ENCODE results near the gene HES5.

Gene HES5

GRCh38 chr1:2532485-2533160, 2.6 kb upstream of the HES5 start:
- DNase-seq (ENCODE audit: low read depth, low spot score): no peak

GRCh38 chr1:2530513-2531361, 674 bp upstream of the HES5 start:
- no peak for DNase-seq (ENCODE audit: low read depth, low spot score)

GRCh38 chr1:2528966-2529783, 888 bp downstream of the HES5 start:
- DNase-seq (ENCODE audit: low read depth, low spot score): peak; percentile 71

- DNase-seq (ENCODE audit: low read depth, low spot score): no peak
Measured at GRCh38 chr1:2528611-2528965, 1.5 kb downstream of the HES5 start.

GRCh38 chr1:2528016-2528415, 2.0 kb downstream of the HES5 start:
- no peak for DNase-seq (ENCODE audit: low read depth, low spot score)

- DNase-seq (ENCODE audit: low read depth, low spot score): no peak
Measured at GRCh38 chr1:2527556-2527860, 2.6 kb downstream of the HES5 start.

GRCh38 chr1:2526824-2527555, 3.1 kb downstream of the HES5 start:
- peak; percentile 62 for DNase-seq (ENCODE audit: low read depth, low spot score)

GRCh38 chr1:2525920-2526823, 3.9 kb downstream of the HES5 start, which contains the start of gene PANK4:
TSS of gene PANK4 (minus strand) at chr1:2526596. CDS start at chr1:2526587, 9 bp downstream.
- DNase-seq (ENCODE audit: low read depth, low spot score): peak; percentile 89

- peak; percentile 44 for DNase-seq (ENCODE audit: low read depth, low spot score)
Measured at GRCh38 chr1:2525572-2525919, 4.5 kb downstream of the HES5 start.

- DNase-seq (ENCODE audit: low read depth, low spot score): no peak
Measured at GRCh38 chr1:2523891-2524609, 6.0 kb downstream of the HES5 start.

- no peak for DNase-seq (ENCODE audit: low read depth, low spot score)
Measured at GRCh38 chr1:2523191-2523890, 6.7 kb downstream of the HES5 start.

GRCh38 chr1:2522230-2522629, 7.8 kb downstream of the HES5 start:
- no peak for DNase-seq (ENCODE audit: low read depth, low spot score)

GRCh38 chr1:2520806-2521205, 9.3 kb downstream of the HES5 start:
- DNase-seq (ENCODE audit: low read depth, low spot score): no peak

GRCh38 chr1:2520206-2520605, 9.9 kb downstream of the HES5 start:
- no peak for DNase-seq (ENCODE audit: low read depth, low spot score)

- DNase-seq (ENCODE audit: low read depth, low spot score): no peak
Measured at GRCh38 chr1:2519729-2520128, 10.3 kb downstream of the HES5 start.

- DNase-seq (ENCODE audit: low read depth, low spot score): no peak
Measured at GRCh38 chr1:2519029-2519685, 10.9 kb downstream of the HES5 start.

GRCh38 chr1:2518528-2518927, 11.5 kb downstream of the HES5 start:
- DNase-seq (ENCODE audit: low read depth, low spot score): no peak

- no peak for DNase-seq (ENCODE audit: low read depth, low spot score)
Measured at GRCh38 chr1:2517966-2518365, 12.1 kb downstream of the HES5 start.

GRCh38 chr1:2516946-2517345, 13.1 kb downstream of the HES5 start:
- no peak for DNase-seq (ENCODE audit: low read depth, low spot score)

All from ELF-1 (cell line).